Uterus (tissue), 2 donors: Measurements from ENCODE around the gene NPEPPS.
"Not testable (repeated sequence)": the region's sequence is repeated elsewhere in the genome, so short reads cannot be mapped to it uniquely, and the experiment has no call there.

Source experiments
- POLR2A ChIP-seq, 2 donors: fragments of 450-650 bp; IDR thresholded peaks; one replicate each; pipeline ENCODE4 v1.6.1; 2016; ENCODE audit warnings: antibody characterized with exemption in 2 of 2, mild to moderate bottlenecking in 1 of 2, moderate library complexity in 1 of 2
- TF ChIP-seq, protein P1 (sequence below), 4 experiments: fragments of 200-600 bp in 2 of 4; fragments of 450-650 bp in 2 of 4; sonication (generic) in 2 of 4; IDR thresholded peaks; one replicate each; pipeline ENCODE4 v1.5.1; 2016 to 2019; ENCODE audit warnings: antibody characterized with exemption in 4 of 4, mild to moderate bottlenecking in 2 of 4, moderate library complexity in 1 of 4

- TF ChIP-seq, protein P1, sequence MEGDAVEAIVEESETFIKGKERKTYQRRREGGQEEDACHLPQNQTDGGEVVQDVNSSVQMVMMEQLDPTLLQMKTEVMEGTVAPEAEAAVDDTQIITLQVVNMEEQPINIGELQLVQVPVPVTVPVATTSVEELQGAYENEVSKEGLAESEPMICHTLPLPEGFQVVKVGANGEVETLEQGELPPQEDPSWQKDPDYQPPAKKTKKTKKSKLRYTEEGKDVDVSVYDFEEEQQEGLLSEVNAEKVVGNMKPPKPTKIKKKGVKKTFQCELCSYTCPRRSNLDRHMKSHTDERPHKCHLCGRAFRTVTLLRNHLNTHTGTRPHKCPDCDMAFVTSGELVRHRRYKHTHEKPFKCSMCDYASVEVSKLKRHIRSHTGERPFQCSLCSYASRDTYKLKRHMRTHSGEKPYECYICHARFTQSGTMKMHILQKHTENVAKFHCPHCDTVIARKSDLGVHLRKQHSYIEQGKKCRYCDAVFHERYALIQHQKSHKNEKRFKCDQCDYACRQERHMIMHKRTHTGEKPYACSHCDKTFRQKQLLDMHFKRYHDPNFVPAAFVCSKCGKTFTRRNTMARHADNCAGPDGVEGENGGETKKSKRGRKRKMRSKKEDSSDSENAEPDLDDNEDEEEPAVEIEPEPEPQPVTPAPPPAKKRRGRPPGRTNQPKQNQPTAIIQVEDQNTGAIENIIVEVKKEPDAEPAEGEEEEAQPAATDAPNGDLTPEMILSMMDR (IDR thresholded peaks at IDR 0.05), result not testable (repeated sequence)
- TF ChIP-seq POLR2A (IDR thresholded peaks at IDR 0.05), result not testable (repeated sequence)
Measured at GRCh38 chr17:47530557-47531232, at the start of gene NPEPPS.
